ENCODE results near the gene ACO1. TPM values are rescaled to one million over a fixed set of nuclear protein-coding genes. Genes with fewer than 3 reads are reported as not detected.

ACO1 gene
- total RNA-seq, 1 experiment from 2014 or later: 51.4 TPM

DNA sequence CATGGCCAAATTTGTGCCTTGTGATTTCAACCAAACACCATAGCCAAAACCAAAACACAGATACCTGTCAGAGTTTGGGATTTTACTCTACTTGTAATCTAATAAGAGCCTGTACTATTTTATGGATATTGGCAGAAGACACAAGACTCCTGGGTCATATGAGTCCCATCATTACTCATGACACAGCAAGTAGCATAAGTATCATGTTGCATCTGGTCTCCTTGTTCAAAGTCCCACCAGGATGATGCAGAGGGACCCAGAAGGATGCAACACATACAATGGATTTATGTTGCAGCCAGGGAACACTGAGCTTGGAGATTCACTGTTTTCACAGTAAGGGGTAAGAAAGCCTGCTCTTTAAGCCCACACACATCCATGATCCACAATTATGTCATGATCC, 13.2 kb upstream of the ACO1 start:
- Histone ChIP-seq H3K4me3 (no peak overlapping the region), H3K36me3 (no peaks in the 10 kb centered on the region), H3K27ac (no peak overlapping the region), H3K4me1 (no peaks in the 10 kb centered on the region), H3K27me3 (no peaks in the 10 kb centered on the region), H3K9me3 (replicated peaks) (no peaks in the 10 kb centered on the region)
- DNase-seq: no peak

DNA sequence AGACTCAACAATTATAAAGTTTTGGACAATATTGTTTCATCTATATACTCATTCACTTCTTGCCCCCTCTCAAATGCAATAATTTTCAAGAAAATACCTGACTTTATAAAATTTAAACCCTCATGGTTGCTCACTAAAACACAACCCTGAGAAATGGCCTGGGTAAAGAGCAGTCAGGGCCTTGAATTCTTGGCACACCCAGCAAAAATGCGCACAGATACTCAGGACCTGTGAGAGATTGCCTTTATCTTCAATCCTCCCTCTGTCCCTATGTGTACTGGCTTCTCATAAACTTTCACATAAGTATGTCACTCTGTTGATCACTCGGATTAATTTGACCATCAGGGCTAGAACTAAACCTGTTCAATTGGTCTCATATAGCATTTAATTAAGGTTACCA, 12.8 kb upstream of the ACO1 start:
- no peak overlapping the region for H3K27ac ChIP-seq
- no peaks in the 10 kb centered on the region for H3K27me3 ChIP-seq
- H3K4me1 ChIP-seq: no peaks in the 10 kb centered on the region
- H3K36me3 ChIP-seq: no peaks in the 10 kb centered on the region
- no peak overlapping the region for H3K4me3 ChIP-seq
- DNase-seq: no peak
- H3K9me3 ChIP-seq (replicated peaks): no peaks in the 10 kb centered on the region

DNA sequence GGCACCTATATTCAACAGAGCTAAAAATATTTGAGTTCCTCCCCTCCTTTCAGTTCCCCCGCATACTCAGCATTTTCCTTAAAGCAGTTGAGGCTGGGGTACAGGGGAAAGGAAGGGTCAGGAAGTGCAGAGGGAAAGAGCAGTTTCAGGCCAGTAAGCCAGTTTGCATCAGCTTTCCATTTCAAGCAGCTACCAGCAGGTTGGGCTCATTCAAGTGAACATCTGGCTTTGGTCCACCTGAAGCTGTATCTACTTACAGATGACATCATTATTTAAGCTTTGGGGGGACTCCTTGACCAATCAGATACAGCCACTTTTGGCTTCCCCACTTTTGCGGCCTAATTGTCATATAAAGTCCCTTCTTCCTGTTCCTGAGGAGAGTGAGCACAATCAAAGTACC, 8.2 kb upstream of the ACO1 start:
- Histone ChIP-seq H3K27ac (no peak overlapping the region), H3K36me3 (no peaks in the 10 kb centered on the region), H3K27me3 (no peaks in the 10 kb centered on the region), H3K4me1 (0 out of 2 replicates have a peak, but pooled peaks cover 2% of the 10 kb centered on the region), H3K9me3 (replicated peaks) (no peaks in the 10 kb centered on the region), H3K4me3 (no peak overlapping the region)
- DNase-seq: no peak

DNA sequence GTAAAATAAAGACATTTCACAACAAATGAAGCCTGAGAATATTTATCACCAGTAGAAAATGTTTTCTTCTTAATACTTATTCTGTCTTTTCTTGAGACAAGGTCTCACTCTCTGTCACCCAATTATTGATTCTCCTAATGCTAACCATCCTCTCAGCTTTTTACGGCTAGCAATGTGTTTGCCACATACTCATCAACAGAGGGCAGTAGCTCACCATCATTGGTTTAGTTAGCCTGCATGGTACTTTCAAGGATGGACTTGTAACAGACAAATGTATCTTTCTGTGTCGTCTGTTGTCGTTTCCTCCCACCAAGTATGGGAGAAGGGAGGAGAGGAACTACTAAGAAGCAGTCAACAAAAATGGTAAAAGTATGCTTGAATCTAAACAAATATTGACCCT, 5.9 kb upstream of the ACO1 start:
- no peaks in the 10 kb centered on the region for H3K9me3 ChIP-seq (replicated peaks)
- H3K27me3 ChIP-seq: no peaks in the 10 kb centered on the region
- 0 out of 2 replicates have a peak, but pooled peaks cover 2% of the 10 kb centered on the region for H3K4me1 ChIP-seq
- H3K4me3 ChIP-seq: no peak overlapping the region
- peak; percentile 39 to 77 for DNase-seq
- no peaks in the 10 kb centered on the region for H3K36me3 ChIP-seq
- no peak overlapping the region for H3K27ac ChIP-seq

DNA sequence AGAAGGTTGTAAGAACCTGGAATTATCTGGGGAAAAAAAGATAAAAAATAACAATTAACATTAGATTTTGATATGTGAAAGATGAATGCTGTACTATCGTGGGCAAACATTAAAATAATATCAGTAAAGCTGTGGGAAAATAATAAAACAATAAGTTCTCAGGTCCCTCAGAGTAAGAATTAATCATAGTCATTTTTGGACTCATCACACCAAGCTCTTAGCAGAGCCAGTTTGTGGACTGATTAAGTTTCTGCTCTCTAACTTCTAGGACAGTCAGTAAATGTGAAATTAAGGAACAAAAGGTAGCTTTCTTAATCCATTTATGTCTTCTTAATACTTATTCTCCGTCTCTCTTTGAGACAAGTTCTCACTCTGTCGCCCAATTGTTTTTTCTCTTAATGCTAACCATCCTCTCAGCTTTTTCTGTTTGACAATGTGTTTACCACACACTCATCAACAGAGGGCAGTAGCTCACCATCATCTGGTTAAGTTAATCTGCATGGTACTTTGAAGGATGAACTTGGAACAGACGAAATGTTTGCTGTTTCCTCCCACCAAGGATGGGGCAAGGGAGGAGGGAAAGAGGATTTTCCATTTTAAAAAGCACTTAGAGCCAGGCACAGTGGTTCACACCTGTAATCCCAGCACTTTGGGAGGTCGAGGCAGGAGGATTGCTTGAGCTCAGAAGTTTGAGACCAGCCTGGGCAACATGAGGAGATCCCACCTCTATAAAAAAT, 5.3 kb upstream of the ACO1 start:
- no peak overlapping the region for H3K27ac ChIP-seq
- H3K36me3 ChIP-seq: no peaks in the 10 kb centered on the region
- 0 out of 2 replicates have a peak, but pooled peaks cover 2% of the 10 kb centered on the region for H3K4me1 ChIP-seq
- DNase-seq: peak; percentile 44 to 85
- H3K4me3 ChIP-seq: no peak overlapping the region
- H3K9me3 ChIP-seq (replicated peaks): no peaks in the 10 kb centered on the region
- H3K27me3 ChIP-seq: no peaks in the 10 kb centered on the region

DNA sequence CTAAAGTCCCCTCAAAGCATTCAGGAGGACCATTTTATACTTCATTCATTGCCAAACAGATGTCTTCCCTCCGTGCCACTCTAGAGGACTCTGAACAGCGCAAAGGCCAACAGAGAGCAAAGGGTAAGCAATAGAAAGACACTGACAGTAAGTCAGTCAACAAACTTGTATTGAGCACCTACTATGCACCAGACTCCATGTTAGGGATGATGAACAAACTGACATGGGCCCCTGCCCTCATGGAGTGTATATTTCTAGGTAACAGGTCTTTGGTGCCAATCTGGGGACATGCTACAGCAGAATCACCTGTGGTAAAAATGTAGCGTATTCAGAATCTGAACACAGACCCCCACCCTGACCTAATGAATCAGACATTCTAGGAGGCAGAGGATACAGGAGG, 3.5 kb upstream of the ACO1 start:
- H3K27ac ChIP-seq: no peak overlapping the region
- 0 out of 2 replicates have a peak, but pooled peaks cover 2% of the 10 kb centered on the region for H3K4me1 ChIP-seq
- no peaks in the 10 kb centered on the region for H3K36me3 ChIP-seq
- H3K9me3 ChIP-seq (replicated peaks): no peaks in the 10 kb centered on the region
- H3K4me3 ChIP-seq: no peak overlapping the region
- no peak for DNase-seq
- H3K27me3 ChIP-seq: no peaks in the 10 kb centered on the region

DNA sequence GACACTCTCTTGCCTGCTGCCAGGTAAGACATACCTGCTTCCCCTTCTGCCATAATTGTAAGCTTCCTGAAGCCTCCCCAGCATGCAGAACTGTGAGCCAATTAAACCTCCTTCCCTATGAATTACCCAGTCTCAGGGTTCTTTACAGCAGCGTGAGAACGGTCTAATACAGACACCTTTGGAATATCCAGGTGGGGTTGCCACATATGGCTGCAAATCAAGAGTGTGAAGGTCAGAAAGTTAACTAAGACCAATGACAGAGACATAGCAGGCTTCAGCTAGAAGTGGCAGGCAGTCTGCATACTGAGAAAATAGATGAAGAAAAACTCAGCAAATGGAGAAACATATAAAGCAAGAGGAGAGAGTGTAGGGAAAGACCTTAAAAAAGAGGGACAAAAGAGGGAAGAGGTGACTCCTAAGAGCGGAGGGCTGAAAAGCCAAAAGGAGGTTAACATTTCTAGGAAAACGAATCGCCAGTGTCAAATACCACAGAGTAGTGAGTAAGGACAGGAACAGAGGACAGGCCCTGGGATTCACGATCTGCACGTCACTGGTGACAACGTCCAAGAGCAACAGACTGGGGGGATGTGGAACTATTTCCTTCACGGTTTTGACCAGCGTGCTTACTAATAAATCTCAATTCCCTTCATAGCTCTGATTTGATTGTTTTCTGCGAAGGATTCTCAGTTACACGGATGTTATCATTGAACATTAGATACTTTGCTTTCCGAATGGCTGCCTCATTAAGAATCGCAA, 1.7 kb upstream of the ACO1 start:
- 0 out of 2 replicates have a peak, but pooled peaks cover 2% of the 10 kb centered on the region for H3K4me1 ChIP-seq
- no peaks in the 10 kb centered on the region for H3K36me3 ChIP-seq
- H3K4me3 ChIP-seq: no peak overlapping the region
- no peaks in the 10 kb centered on the region for H3K27me3 ChIP-seq
- H3K27ac ChIP-seq: no peak overlapping the region
- DNase-seq: no peak
- no peaks in the 10 kb centered on the region for H3K9me3 ChIP-seq (replicated peaks)

DNA sequence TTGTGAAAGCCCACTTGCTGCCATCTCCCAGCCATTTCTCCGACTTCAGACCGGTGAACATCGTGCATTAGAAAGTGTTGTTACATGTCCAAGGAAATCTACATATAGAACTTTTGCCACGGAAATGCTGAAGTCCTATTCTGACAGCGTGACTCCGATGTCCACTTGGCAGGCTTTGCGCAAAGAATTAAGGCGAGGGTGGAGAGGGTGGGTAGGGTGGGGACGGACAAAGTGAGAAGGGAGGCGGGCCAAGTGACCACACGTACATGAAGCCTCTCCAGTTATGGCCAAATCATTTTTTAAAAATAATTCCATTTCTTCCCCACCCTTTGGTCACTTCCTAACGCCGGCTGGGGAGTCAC, 460 bp upstream of the ACO1 start:
- no peaks in the 10 kb centered on the region for H3K4me1 ChIP-seq
- H3K36me3 ChIP-seq: no peaks in the 10 kb centered on the region
- no peaks in the 10 kb centered on the region for H3K27me3 ChIP-seq
- DNase-seq: no peak
- H3K9me3 ChIP-seq (replicated peaks): no peaks in the 10 kb centered on the region
- peak overlapping the region; percentile 77 for H3K4me3 ChIP-seq
- H3K27ac ChIP-seq: no peak overlapping the region

DNA sequence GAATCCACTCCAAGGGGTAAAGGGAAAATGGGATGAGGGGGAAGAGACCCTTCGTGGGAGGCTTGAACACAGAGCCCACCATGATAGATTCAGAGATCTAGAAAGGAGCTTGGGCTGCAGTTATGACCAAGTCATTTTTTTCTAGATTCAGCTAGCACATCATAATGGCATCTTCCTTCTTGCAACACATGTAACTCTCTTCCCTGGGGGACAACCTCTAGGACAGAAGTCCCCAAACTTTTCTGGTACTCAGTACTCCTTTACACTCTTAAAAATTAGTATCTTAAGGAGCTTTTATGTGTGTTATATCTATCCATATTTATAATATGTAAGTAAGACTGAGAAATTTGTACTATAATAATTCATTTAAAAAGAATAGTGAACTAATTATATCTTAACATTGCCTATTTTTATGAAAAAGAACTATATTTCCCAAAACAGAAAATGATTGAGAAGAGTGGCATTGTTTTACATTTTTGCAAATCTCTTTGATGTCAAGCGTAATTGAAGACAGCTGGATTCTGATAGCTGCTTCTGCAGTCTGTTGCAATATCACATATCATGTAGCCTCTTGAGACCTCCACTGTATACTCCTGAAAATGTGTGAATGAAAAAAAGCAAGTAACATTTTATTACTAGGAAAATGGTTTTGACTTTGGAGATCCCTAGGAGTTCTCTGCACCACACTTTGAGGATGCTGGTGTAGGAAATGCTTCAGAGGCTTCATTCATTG, 875 bp downstream of the ACO1 start:
- H3K4me1 ChIP-seq: no peaks in the 10 kb centered on the region
- H3K36me3 ChIP-seq: no peaks in the 10 kb centered on the region
- no peaks in the 10 kb centered on the region for H3K27me3 ChIP-seq
- peak overlapping the region; percentile 77 for H3K4me3 ChIP-seq
- no peak for DNase-seq
- no peaks in the 10 kb centered on the region for H3K9me3 ChIP-seq (replicated peaks)
- peak overlapping the region; percentile 46; the same call in 1 of the 2 replicates for H3K27ac ChIP-seq

DNA sequence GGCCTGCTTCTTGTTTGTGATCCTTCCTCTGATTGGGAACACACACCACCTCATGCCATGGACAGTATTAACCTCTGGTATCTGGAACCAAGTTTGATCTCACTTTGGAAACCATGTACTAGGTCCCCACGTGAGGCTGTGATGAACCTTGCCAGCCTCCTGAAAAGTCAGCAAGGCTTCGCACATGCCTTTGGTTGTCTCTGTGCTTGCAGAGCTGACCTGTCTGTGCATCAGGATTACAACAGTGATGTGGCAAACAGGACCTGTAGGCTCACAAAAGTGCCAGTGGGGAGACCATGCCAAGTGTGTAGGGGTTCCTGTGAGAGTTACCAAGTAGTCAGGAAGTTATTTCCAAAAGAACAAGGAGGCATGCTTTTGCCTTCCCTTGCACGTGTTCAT, 1.4 kb downstream of the ACO1 start:
- no peak overlapping the region for H3K27ac ChIP-seq
- H3K27me3 ChIP-seq: no peaks in the 10 kb centered on the region
- DNase-seq: no peak
- H3K9me3 ChIP-seq (replicated peaks): no peaks in the 10 kb centered on the region
- no peak overlapping the region for H3K4me3 ChIP-seq
- no peaks in the 10 kb centered on the region for H3K4me1 ChIP-seq
- no peaks in the 10 kb centered on the region for H3K36me3 ChIP-seq

DNA sequence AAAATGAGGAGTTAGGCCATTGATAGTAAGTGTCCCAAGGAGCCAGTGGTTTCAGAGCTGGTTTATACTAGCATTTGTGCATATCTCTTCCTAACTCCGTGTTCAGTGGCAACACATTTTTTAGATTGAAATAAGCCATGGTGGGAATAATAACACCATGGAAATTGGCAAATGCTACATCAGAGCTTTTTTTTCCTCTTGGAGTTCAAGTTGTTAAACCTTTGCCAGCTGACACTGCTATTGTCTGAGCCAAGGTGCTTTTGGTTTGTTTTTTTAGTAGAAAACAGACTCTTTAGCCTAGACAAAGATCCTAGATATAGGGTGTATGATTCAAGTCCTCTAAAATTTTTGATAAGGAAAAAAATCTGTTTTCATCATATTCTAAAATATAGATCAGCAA, 2.8 kb downstream of the ACO1 start:
- Histone ChIP-seq H3K9me3 (replicated peaks) (no peaks in the 10 kb centered on the region), H3K27ac (no peak overlapping the region), H3K4me1 (no peaks in the 10 kb centered on the region), H3K4me3 (no peak overlapping the region), H3K27me3 (no peaks in the 10 kb centered on the region), H3K36me3 (peaks cover 3% of the 10 kb centered on the region; the same call in 1 of the 2 replicates)
- no peak for DNase-seq

DNA sequence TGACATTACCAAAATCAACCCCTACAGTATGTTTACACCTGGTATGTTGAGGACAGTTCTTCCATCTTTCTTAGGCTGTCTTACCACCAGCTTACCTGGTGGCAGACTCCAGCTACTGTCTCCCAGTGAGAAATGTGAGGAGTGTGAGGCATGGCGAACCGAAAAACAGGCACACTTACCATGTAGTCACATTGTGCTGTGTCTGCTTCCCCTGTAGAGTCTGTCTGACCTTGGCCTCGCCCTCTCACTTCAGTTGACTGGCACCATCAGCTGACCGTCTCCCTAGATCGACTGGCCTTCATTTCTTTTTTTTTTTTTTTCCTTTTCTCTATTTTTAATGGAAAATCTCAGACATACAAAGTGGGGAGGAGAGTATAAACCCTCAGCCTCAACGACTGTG, 4.9 kb downstream of the ACO1 start:
- Histone ChIP-seq H3K27ac (no peak overlapping the region), H3K4me3 (no peak overlapping the region), H3K36me3 (peaks cover 3% of the 10 kb centered on the region; the same call in 1 of the 2 replicates), H3K9me3 (replicated peaks) (no peaks in the 10 kb centered on the region), H3K27me3 (no peaks in the 10 kb centered on the region), H3K4me1 (no peaks in the 10 kb centered on the region)
- DNase-seq: no peak

DNA sequence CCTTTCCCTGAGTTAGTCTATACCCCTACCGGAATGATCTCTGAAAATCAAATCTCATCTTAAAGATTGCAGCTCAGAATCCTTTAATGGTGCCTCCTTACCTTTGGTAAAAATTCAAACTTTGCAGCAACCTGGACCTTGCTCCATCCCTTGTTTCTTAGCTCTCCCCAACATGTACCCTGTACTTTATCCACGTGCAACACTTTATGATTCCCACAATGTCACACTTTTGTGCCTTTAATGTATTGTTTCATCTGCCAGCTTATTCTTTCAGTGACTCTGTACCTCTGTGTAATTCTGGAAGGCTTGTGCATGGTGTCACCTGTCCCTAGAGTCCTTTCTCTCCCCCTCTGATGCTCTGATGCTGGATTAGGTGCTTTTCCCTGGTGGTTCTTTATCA, 9.5 kb downstream of the ACO1 start:
- DNase-seq: no peak
- Histone ChIP-seq H3K4me1 (0 out of 2 replicates have a peak, but pooled peaks cover 3% of the 10 kb centered on the region), H3K27ac (no peak overlapping the region), H3K36me3 (peaks cover 3% of the 10 kb centered on the region; the same call in 1 of the 2 replicates), H3K4me3 (no peak overlapping the region), H3K27me3 (no peaks in the 10 kb centered on the region), H3K9me3 (replicated peaks) (no peaks in the 10 kb centered on the region)

DNA sequence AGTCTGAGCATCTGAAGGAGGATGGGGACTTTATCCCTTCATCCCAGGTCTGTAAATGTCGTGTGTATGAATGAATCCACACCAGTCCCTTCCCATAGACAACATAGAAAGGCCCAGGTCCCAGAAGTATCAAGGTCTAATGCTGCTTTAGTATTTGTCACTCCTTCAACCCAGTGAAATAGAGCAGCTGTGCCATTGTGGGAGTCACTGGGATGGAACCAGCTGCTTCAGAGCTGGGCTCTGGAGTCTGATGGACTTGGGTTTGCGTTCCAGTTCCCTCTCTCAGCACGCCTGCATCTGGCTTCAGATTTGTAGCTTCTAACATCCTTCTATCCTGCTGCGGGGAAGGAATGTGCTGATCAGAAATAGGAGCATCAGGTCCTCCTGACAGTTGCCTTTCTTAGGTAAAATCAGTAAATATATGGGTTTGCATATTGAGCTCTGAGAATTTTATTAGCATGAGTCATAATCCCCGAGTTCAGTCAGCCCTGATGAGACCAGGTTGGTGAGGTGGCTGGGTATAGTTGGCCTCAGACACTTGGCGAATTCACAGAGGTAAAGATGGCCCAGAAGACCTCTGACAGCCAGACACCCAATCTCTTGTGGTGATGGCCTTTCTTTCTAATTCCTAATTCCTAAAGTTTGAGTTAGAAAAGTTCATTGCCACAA, 10.1 kb downstream of the ACO1 start:
- H3K27me3 ChIP-seq: no peaks in the 10 kb centered on the region
- no peak overlapping the region for H3K27ac ChIP-seq
- peaks cover 3% of the 10 kb centered on the region; the same call in 1 of the 2 replicates for H3K36me3 ChIP-seq
- no peak overlapping the region for H3K4me3 ChIP-seq
- H3K9me3 ChIP-seq (replicated peaks): no peaks in the 10 kb centered on the region
- H3K4me1 ChIP-seq: 0 out of 2 replicates have a peak, but pooled peaks cover 3% of the 10 kb centered on the region
- DNase-seq: no peak
